Renal pelvis (tissue), 12 donors: Measurements from ENCODE around the gene ZNF821. TPM values are rescaled to one million over a fixed set of nuclear protein-coding genes. Genes with fewer than 3 reads are reported as not detected.
"Not testable (repeated sequence)": the region's sequence is repeated elsewhere in the genome, so short reads cannot be mapped to it uniquely, and the experiment has no call there.

ENCODE experiments used
- DNase-seq: peaks from one replicate; pipeline ENCODE4 v3.0.0-alpha.2; 2013
- long read RNA-seq, 16 experiments: transcript quantifications; one replicate each; lab custom pipeline, GENCODE V29; 2026
- polyA plus RNA-seq, 3 donors: library from polyadenylated mRNA; unstranded; fragments of 120-200 nt; gene quantifications; one replicate each; pipeline ENCODE4 v1.2.1, GENCODE V29; 2013; ENCODE audit not compliant: insufficient read length in 3 of 3

ZNF821 gene, protein sequence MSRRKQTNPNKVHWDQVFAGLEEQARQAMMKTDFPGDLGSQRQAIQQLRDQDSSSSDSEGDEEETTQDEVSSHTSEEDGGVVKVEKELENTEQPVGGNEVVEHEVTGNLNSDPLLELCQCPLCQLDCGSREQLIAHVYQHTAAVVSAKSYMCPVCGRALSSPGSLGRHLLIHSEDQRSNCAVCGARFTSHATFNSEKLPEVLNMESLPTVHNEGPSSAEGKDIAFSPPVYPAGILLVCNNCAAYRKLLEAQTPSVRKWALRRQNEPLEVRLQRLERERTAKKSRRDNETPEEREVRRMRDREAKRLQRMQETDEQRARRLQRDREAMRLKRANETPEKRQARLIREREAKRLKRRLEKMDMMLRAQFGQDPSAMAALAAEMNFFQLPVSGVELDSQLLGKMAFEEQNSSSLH
- 10 to 100 TPM; 20.9 to 24.9 (median 21.4) TPM for polyA plus RNA-seq
- long read RNA-seq, donor 1, partial matches to known transcripts, result 0 of 5 reads
- long read RNA-seq, donor 1, other reads (novel, unspliced or antisense), result 0 of 5 reads
- long read RNA-seq, donor 2, partial matches to known transcripts, result 0 of 2 reads
- long read RNA-seq, donor 2, other reads (novel, unspliced or antisense), result 0 of 2 reads
- long read RNA-seq, donor 3, partial matches to known transcripts, result 0 of 2 reads
- long read RNA-seq, donor 3, other reads (novel, unspliced or antisense), result 0 of 2 reads
- long read RNA-seq, donor 4, partial matches to known transcripts, result 28 of 71 reads
- long read RNA-seq, donor 4, other reads (novel, unspliced or antisense), result 42 of 71 reads
- long read RNA-seq, donor 5, result 0 reads
- long read RNA-seq, donor 6, partial matches to known transcripts, result 0 of 3 reads
- long read RNA-seq, donor 6, other reads (novel, unspliced or antisense), result 0 of 3 reads
- long read RNA-seq, donor 7, partial matches to known transcripts, result 0 of 8 reads
- long read RNA-seq, donor 7, other reads (novel, unspliced or antisense), result 5 of 8 reads
- long read RNA-seq, donor 8, result 0 reads
- long read RNA-seq, donor 9, partial matches to known transcripts, result 0 of 7 reads
- long read RNA-seq, donor 9, other reads (novel, unspliced or antisense), result 0 of 7 reads
- long read RNA-seq, donor 10, partial matches to known transcripts, result 0 of 3 reads
- long read RNA-seq, donor 10, other reads (novel, unspliced or antisense), result 0 of 3 reads
- long read RNA-seq, donor 11, partial matches to known transcripts, result 0 of 1 reads
- long read RNA-seq, donor 11, other reads (novel, unspliced or antisense), result 0 of 1 reads
- long read RNA-seq, donor 12, transcript ZNF821-202 (8 exons, 2,000 nt), result major isoform, 5 of 6 reads
- long read RNA-seq, donor 12, partial matches to known transcripts, result 0 of 6 reads
- long read RNA-seq, donor 12, other reads (novel, unspliced or antisense), result 0 of 6 reads
- long read RNA-seq, donor 13, result 0 reads
- long read RNA-seq, donor 14, result 0 reads
- long read RNA-seq, donor 15, result 0 reads
- long read RNA-seq, donor 16, partial matches to known transcripts, result 0 of 1 reads
- long read RNA-seq, donor 16, other reads (novel, unspliced or antisense), result 0 of 1 reads

- DNase-seq, result peak; percentile 90
These were observed at the start of gene ZNF821 for GRCh38 chr16:71883849-71884638. TSS of gene ZNF821 (minus strand) at chr16:71884182. CDS start at chr16:71879946, 4,236 bp downstream.

- no peak for DNase-seq
These were observed 49.0 kb upstream of the ZNF821 start for GRCh38 chr16:71933017-71933416.

- DNase-seq, result no peak
These were observed 47.6 kb upstream of the ZNF821 start for GRCh38 chr16:71931599-71931998.

DNA sequence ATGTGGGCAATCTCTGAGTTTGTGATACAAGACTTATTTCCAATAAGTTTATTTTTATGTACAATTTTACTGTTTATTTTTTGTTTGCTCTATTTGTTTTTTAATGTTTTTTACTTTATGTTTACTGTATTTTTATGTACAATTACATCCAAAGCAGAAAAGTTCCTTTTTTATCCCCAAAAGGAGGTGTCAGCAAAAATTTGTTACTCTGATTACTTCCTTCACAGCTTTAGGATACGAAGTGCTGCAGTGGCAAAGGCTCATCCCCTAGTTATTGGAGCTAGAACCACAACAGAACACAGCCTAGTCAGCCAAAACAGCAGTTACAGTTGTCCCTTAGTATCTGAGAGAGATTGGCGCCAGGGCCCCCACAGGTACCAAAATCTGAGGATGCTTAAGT, 47.0 kb upstream of the ZNF821 start:
- DNase-seq, result no peak

DNA sequence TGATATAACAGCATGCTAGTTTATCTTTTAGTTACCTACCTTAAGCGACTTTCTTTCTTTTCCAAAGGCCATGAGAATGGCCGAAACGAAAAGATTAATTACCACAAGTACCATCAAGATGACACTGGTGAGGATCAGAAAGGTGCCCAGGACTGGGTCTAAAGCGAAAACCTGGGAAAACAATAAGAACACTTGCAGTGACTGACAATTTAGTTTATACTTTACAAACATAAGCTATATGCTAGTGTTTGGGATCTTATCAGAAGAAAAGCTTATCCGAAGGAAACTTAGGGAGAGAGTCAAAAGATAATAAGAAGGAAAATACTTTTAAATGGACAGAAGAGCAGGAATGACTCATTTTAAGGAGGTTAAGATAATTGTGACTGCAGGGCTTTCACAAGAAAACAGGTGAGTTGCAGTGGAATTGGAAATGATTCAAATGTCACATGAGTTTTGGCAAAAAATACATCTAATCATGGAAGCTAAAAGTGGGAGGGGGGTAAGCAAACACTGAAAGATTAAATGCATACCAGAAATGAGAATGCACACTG, 46.1 kb upstream of the ZNF821 start:
- DNase-seq, result no peak

DNA sequence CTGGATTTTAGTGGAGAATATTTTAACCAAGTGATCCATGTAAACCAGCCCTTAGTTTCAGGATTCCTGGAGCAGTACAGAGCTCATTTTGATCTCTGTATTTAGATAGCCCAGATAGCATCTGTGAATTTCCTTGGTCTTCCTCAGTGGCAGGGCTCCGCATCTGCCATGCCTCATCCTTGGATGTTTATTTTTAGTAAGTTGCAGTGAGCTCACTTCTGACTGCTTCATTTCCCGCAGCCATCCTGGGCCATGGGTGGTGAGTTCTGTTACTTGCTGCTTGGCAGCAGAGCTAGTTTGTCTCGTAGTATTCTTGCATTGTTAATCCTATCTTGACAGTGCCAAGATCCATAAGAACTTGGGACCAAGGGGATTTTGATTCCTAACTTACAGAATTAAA, 45.1 kb upstream of the ZNF821 start:
- no peak for DNase-seq

DNA sequence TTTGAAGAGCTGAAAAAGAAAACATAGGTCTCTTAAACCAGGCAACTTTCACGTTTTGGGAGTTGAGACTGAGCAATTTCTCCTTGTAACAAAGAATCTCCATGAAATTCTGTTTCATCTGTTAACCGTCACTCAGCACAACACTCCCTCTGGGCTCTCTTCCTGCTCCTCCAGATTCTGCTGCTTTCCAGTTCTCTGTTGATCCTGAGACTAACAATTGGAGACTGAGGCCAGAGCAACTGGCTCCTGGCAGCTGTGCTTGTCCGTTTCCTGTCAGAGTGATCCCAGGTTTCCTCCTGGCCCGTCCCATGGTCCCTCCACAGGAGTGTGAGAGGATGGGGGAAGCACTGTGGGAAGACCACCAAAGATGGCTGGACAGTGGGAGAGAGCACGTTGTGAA, 43.8 kb upstream of the ZNF821 start:
- DNase-seq, result no peak

DNA sequence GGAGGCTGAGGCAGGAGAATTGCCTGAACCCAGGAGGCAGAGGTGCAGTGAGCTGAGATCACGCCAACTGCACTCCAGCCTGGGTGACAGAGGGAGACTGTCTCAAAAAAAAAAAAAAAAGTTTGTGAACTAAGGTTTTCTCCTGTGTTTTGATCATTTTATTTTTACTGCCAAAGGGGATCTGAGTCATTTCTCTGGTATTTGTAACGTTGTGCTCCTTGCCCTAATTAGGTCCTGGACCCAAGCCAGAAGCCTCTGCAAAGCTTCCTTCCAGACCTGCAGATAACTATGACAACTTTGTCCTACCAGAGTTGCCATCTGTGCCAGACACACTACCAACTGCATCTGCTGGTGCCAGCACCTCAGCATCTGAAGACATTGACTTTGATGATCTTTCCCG, 43.4 kb upstream of the ZNF821 start:
- DNase-seq, result no peak

DNA sequence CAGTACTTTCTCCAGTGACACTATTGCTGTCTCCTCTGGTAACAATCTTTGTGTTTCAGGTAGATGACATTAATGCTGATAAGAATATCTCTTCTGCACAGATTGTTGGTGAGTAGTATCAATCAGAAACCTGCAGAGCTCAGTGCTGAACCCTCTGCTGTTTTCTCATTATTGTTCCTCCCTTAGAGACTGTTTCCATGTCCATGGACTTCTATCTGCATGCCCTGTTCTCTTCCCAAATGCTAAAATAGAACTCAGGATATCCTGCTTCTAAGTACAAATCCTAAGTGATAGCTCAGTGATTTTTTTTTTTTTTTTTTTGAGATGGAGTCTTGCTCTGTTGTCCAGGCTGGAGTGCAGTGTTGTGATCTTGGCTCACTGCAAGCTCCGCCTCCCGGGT, 40.7 kb upstream of the ZNF821 start:
- DNase-seq, result no peak

DNA sequence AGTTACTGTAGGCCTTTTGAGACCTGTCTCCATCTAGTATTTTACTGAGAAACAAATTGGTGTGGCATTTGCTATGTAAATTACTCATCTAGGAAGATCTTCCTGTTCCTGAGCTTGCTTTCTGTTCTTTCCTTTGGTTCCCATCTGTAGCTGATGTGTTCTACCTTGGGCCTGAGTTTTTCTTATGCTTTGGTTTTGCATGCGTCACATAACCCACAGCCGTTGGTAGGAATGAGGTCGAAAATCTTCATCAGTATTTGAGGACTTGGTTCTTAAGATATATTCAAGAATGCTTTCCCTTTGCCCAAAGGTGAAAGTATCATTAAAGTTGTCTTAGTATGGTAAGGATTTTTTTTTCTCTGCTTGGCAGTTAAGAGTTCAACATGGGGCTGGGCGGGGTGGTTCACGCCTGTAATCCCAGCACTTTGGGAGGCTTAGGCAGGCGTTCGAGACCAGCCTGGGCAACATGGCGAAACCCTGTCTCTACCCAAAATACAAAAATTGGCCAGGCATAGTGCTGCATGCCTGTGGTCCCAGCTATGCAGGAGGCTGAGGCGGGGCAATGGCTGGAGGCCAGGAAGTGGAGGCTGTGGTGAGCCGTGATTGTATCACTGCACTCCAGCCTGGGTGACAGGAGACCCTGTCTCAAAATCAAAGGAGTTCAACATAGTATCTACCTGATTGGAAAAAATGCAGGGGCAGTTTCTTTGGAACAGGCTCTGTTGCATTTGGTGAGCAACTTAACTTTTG, 40.1 kb upstream of the ZNF821 start:
- DNase-seq, result no peak

DNA sequence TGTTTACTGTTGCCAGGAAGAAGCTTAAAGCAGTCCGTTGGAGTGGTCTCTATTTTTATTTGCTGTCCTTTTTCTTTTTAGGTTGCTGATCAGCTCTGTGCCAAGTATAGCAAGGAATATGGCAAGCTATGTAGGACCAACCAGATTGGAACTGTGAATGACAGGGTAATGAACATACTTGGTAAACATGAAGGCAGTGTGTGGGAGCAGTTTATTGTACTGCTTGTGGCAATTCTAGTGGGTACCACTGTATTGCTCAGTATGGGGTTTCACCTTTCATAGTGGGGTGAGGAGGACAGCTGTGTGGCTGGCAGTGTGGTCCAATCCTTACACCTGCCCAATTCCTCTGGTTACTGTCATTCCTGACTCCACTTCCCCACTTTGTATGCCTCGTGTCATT, 36.7 kb upstream of the ZNF821 start:
- no peak for DNase-seq

- no peak for DNase-seq
These were observed 35.1 kb upstream of the ZNF821 start for GRCh38 chr16:71919035-71919434.

DNA sequence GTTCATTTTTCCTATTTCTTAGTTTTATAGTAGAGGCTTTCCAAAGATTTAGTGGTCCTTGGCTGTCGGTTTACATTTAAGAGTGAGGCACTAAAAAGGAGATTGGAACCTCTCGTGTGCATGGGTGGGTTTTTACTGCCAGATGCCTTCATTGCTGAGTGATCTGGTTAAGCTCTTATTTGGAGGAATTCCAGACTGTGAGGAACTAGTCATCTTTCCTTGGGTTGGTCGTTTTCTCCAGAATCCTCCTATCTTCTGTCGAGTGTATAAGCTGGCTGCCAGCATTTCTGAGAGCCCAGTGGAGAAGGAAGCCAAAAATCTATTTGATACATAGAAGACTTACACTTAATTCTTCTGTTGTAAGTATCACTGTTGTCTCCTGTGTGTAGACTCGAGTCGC, 33.9 kb upstream of the ZNF821 start:
- no peak for DNase-seq

- DNase-seq, result no peak
These were observed 32.5 kb upstream of the ZNF821 start for GRCh38 chr16:71916397-71916920.

- DNase-seq, result no peak
These were observed 31.4 kb upstream of the ZNF821 start for GRCh38 chr16:71915350-71915749.

GRCh38 chr16:71914802-71915201, 30.8 kb upstream of the ZNF821 start:
- DNase-seq, result no peak

DNA sequence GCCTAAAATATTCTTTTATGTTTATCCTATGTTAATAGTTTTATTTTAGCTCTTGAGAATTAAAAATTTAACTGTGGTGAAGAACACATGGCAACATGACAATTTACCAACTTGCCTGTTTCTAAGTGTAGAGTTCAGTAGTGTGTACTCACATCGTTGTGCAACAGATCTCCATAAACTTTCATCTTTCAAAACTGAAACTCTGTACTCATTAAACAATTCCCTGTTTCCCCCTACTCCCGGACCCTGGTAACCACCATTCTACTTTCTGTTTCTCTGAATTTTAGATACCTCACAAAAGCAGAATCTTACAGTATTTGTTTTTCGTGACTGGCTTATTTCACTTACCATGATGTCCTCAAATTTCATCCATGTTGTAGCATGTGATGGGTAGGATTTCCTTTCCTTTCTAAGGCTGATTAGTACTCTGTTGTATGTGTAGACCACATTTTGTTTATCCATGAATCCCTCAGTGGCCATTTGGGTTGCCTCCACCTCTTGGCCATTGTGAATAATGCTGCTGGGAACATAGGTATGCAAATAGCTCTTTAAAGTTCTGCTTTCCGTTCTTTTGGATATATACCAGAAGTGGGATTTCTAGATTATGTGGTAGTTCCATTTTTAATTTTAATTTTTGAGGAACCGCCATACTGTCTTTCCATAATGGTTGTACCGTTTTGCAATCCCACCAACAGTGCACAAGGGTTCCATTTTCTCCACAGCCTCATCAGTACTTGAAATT, 28.7 kb upstream of the ZNF821 start:
- DNase-seq, result no peak

DNA sequence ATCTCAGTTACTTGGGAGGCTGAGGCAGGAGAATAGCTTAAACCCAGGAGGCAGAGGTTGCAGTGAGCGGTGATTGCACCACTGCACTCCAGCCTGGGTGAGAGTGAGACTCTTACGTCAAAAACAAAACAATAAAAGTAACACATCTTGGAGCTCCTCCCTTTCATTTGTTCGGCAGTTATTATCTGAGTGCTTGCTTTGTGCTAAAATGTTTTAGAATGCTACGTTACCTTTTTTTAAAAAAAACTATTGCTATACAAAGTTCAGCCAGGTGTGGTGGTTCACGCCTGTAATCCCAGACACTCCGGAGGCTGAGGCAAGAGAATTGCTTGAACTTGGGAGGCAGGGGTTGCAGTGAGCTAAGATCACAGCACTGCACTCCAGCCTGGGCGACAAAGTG, 27.1 kb upstream of the ZNF821 start:
- DNase-seq, result no peak

DNA sequence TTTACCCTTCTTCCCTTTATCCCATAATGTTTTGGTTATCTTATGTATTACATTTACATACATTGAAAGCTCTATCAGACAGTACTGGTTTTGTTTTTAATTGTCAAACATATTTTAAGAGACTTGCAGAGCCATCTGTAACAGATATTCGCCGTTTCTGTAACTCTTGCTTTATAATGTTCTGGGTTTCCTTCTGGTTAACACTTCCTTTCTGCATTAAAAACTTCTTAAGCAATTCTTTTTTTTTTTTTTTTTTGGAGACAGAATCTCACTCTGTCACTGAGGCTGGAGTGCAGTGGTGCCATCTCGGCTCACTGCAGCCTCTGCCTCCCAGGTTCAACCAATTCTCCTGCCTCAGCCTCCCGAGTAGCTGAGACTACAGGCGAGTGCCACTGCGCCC, 21.8 kb upstream of the ZNF821 start:
- DNase-seq, result not testable (repeated sequence)
